Transverse colon (tissue), 3 donors: Measurements from ENCODE around the gene STMND1.

Experiments
- CTCF ChIP-seq, 5 experiments: fragments of 200-600 bp in 3 of 5; fragments of 450-650 bp in 2 of 5; sonication (generic) in 3 of 5; IDR thresholded peaks; 1 replicate in 2 of 5; 2 replicates in 3 of 5; pipeline ENCODE4 v1.5.1; 2016 to 2017; ENCODE audit warnings: antibody characterized with exemption in 5 of 5, inconsistent platforms in 3 of 5, mild to moderate bottlenecking in 2 of 5, moderate library complexity in 1 of 5
- POLR2A ChIP-seq: fragments of 450-650 bp; IDR thresholded peaks from one replicate; pipeline ENCODE4 v1.6.1; 2016; ENCODE audit warnings: antibody characterized with exemption, mild to moderate bottlenecking, moderate library complexity

GRCh38 chr6:17081273-17081672 lies 20.6 kb upstream of the STMND1 start:
- no peak for TF ChIP-seq POLR2A
- TF ChIP-seq CTCF (IDR thresholded peaks at IDR 0.05): no peak
